Progenitor cell of endocrine pancreas (in vitro differentiated cells): ENCODE results near the gene DR1. TPM values are rescaled to one million over a fixed set of nuclear protein-coding genes. Genes with fewer than 3 reads are reported as not detected.

Experiments
- DNase-seq: peaks from one replicate; pipeline ENCODE4 v3.0.0; 2021; ENCODE audit warnings: low spot score; ENCODE audit not compliant: unreplicated experiment
- H3K27ac Mint-ChIP-seq: 2 replicates; pipeline ENCODE4 v1.8.0; 2021; ENCODE audit warnings: mild to moderate bottlenecking, moderate library complexity, mixed read lengths
- H3K27me3 Mint-ChIP-seq: 2 replicates; pipeline ENCODE4 v1.8.0; 2021; ENCODE audit warnings: mixed read lengths
- H3K36me3 Mint-ChIP-seq: 2 replicates; pipeline ENCODE4 v1.8.0; 2022; ENCODE audit warnings: mixed read lengths; ENCODE audit not compliant: insufficient read depth
- H3K4me1 Mint-ChIP-seq: 2 replicates; pipeline ENCODE4 v1.8.0; 2021; ENCODE audit warnings: low read depth, mixed read lengths
- H3K4me3 Mint-ChIP-seq: 2 replicates; pipeline ENCODE4 v1.8.0; 2021; ENCODE audit warnings: low read depth, mild to moderate bottlenecking, moderate library complexity, mixed read lengths
- H3K9me3 Mint-ChIP-seq: 2 replicates; pipeline ENCODE4 v1.8.0; 2021; ENCODE audit warnings: low read depth, mixed read lengths
- total RNA-seq: library from RNA; stranded (reverse); gene quantifications from 2 replicates; pipeline ENCODE4 v1.2.1, GENCODE V29; 2021
- TF ChIP-seq, protein P1 (sequence below): fragments of 200-600 bp; sonication (generic); IDR thresholded peaks from one replicate; pipeline ENCODE4 v1.5.0; 2021; ENCODE audit warnings: antibody characterized with exemption, mild to moderate bottlenecking; ENCODE audit not compliant: unreplicated experiment

DR1 gene
- total RNA-seq, 1 donor from 2014 or later, result 35.9 TPM

DNA sequence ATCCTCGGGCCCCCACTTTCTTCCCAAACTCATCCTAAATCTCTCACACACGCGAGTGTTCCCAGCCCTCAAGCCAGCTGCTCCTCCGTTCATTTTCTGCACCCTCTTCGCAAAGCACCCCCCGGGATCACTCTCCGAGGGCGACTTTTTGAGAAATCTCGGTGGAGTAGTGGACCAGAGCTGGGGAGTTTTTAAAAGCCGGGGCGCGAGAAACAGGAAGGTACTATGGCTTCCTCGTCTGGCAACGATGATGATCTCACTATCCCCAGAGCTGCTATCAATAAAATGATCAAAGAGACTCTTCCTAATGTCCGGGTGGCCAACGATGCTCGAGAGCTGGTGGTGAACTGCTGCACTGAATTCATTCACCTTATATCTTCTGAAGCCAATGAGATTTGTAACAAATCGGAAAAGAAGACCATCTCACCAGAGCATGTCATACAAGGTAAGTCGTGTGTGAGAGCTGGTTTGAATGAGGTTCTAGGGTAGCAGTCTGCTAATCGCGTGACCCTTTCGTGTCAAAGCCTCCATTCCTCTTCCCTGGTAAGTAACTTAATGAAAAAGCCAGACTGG, 800 bp downstream of the DR1 start:
- Mint-ChIP-seq H3K27ac (peak overlapping the region; percentile 96), H3K4me1 (peaks cover 25% of the 10 kb centered on the region), H3K4me3 (peak overlapping the region; percentile 96), H3K27me3 (no peaks in the 10 kb centered on the region), H3K36me3 (peaks cover 1% of the 10 kb centered on the region), H3K9me3 (no peaks in the 10 kb centered on the region)
- TF ChIP-seq, protein P1, sequence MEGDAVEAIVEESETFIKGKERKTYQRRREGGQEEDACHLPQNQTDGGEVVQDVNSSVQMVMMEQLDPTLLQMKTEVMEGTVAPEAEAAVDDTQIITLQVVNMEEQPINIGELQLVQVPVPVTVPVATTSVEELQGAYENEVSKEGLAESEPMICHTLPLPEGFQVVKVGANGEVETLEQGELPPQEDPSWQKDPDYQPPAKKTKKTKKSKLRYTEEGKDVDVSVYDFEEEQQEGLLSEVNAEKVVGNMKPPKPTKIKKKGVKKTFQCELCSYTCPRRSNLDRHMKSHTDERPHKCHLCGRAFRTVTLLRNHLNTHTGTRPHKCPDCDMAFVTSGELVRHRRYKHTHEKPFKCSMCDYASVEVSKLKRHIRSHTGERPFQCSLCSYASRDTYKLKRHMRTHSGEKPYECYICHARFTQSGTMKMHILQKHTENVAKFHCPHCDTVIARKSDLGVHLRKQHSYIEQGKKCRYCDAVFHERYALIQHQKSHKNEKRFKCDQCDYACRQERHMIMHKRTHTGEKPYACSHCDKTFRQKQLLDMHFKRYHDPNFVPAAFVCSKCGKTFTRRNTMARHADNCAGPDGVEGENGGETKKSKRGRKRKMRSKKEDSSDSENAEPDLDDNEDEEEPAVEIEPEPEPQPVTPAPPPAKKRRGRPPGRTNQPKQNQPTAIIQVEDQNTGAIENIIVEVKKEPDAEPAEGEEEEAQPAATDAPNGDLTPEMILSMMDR, result no peak
- DNase-seq, result no peak

DNA sequence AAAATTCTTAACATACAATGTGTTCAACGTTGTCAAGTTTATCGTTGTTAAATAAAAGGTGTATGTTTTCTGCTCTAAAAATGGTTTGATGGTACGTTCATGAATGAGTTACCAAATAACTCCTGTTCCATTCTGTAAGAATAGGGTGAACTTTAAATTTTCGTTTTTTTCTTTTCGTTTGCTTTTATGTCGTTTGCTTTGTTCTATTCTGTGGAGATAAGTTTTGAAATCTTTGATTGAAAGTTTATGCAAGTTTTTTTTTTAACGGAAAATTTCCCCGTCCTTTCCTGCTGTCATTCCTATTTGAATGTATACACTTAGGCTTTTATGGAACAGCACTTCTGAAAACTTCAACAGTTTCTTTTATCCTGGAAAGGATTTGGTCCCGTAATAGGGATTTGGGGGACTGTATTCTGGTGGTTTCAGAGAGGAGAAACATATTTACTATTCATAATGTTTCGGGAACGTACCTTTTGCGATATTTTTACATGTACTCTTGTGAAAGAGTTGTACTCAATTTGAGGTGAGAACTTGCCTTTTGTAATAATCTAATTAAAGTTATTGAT, 1.7 kb downstream of the DR1 start:
- H3K36me3 Mint-ChIP-seq, result peaks cover 2% of the 10 kb centered on the region
- peak overlapping the region; percentile 96 for H3K4me3 Mint-ChIP-seq
- peaks cover 25% of the 10 kb centered on the region for H3K4me1 Mint-ChIP-seq
- H3K27ac Mint-ChIP-seq, result peak overlapping the region; percentile 96
- DNase-seq, result no peak
- H3K27me3 Mint-ChIP-seq, result no peaks in the 10 kb centered on the region
- H3K9me3 Mint-ChIP-seq, result no peaks in the 10 kb centered on the region
- TF ChIP-seq, protein P1, result no peak

DNA sequence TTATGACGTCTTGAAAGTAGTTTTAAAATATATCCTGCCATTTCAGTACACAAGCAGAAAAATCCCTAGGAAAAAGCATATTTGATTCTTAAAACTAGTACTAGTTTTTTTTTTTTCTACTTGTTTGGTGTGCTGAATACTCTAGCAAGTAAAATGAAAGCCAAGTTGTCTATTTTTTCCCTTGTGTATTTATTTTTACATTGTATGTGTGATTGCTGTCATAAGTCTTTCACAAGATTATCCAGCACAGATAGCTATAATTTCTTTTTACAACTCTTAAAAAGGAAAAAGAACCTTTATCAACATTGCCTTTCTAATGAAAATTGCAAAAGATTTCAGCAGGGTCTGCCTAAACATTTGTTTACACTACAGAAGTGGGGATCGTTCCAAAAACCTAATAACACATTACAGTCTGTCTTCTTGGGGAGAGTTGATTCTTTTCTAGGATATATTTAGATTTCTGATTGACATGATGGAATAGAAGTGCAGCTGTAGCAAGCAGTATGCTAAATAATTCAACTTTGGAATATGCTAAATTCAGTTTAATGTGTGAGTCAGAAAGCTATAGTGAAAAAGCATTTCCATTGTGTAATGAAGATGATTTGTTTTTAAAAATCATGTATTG, 2.5 kb downstream of the DR1 start:
- Mint-ChIP-seq H3K36me3 (peaks cover 2% of the 10 kb centered on the region), H3K27me3 (no peaks in the 10 kb centered on the region), H3K4me1 (peaks cover 25% of the 10 kb centered on the region), H3K27ac (peak overlapping the region; percentile 2), H3K9me3 (no peaks in the 10 kb centered on the region), H3K4me3 (peak overlapping the region; percentile 96)
- TF ChIP-seq, protein P1, result no peak
- no peak for DNase-seq

DNA sequence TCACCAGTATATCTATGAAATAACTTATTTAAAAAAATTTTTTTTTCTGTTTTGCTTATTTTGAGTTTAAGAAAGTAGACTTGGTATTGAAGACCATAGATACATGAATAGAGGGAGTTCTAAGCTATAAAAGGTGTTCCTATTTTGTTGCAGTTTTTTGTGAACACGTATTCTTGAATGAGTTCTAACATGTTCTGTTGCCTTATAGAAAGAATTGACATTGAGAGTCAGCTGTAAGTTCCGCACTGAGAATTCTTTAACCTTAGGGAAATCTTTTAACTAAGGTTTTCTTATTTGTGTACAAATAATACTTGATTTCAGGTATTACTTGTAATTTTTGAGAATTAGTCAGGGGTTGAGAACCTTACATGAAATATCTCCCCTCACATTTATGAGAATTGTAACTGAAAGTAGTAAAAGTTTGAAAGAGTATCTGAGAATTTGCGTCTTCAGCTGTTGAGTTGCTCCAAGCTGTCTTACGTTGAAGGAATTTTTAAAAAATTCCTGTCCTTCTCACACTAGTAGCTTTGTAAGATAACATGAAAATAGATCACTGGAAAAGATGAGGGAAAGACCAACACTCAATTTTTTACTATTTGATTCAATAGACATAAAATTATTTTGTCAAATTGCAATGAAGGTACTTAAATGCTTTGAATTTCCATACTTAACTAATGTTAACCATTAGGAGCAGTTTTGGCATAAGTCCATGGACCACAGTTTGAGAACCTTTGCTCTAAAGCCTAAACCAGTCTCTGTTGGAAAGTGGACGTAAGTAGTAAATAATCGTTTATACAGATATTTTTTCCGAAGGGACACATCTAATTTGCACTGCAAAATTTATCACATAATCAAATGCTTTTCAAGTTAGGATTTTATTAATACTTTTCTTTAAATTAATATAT, 3.8 kb downstream of the DR1 start:
- H3K4me3 Mint-ChIP-seq, result peak overlapping the region; percentile 25
- no peak overlapping the region for H3K27ac Mint-ChIP-seq
- TF ChIP-seq, protein P1, result no peak

DNA sequence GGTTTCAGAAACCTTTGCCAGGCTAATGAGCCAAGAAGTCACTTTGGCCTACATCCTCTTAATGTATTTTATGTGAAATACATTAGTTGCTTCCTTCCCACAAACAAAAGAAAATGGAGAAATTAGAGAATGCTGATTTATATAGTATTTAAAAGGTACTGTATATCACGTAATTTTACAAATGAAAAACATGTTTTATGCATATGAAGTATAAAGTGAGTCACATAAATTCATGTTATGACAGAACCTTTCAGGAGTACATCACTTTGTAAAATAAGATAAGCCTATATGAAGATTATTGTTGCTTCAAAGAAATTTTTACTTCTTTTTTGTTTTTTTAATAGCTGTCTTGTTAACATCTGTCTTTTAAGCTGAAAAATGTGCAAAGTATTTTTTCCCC, 4.6 kb downstream of the DR1 start:
- Mint-ChIP-seq H3K9me3 (no peaks in the 10 kb centered on the region), H3K36me3 (peaks cover 2% of the 10 kb centered on the region), H3K27ac (no peak overlapping the region), H3K4me1 (peaks cover 22% of the 10 kb centered on the region), H3K27me3 (no peaks in the 10 kb centered on the region), H3K4me3 (no peak overlapping the region)
- DNase-seq, result no peak
- TF ChIP-seq, protein P1, result no peak

More for the DNA sequence above, 3.8 kb downstream of the DR1 start:
- Mint-ChIP-seq H3K27me3 (no peaks in the 10 kb centered on the region), H3K9me3 (no peaks in the 10 kb centered on the region), H3K4me1 (peaks cover 25% of the 10 kb centered on the region), H3K36me3 (peaks cover 2% of the 10 kb centered on the region)
- no peak for DNase-seq
